Uterus (tissue), 4 donors: ENCODE data around the gene ZNF550. TPM values are rescaled to one million over a fixed set of nuclear protein-coding genes. Genes with fewer than 3 reads are reported as not detected.

ENCODE experiments used
- DNase-seq, 2 donors: peaks; one replicate each; pipeline ENCODE4 v3.0.0-alpha.2; 2019 to 2020
- H3K27ac ChIP-seq, 2 donors: fragments of 200-600 bp; sonication (generic); 1 replicate in 1 of 2; 2 replicates in 1 of 2; pipeline ENCODE4 v1.5.1; 2016 to 2018
- H3K27me3 ChIP-seq, 2 donors: fragments of 200-600 bp; sonication (generic); one replicate each; pipeline ENCODE4 v1.5.1; 2018 to 2019; ENCODE audit warnings: control low read depth in 1 of 2
- H3K36me3 ChIP-seq, 2 donors: fragments of 200-600 bp; sonication (generic); one replicate each; pipeline ENCODE4 v1.5.1; 2019; ENCODE audit warnings: control low read depth in 1 of 2
- H3K4me1 ChIP-seq, 2 donors: fragments of 200-600 bp; sonication (generic); one replicate each; pipeline ENCODE4 v1.5.1; 2018 to 2019; ENCODE audit warnings: control low read depth in 1 of 2
- H3K4me3 ChIP-seq, 2 donors: fragments of 200-600 bp; sonication (generic); 1 replicate in 1 of 2; 2 replicates in 1 of 2; pipeline ENCODE4 v1.5.1; 2018 to 2019; ENCODE audit warnings: mild to moderate bottlenecking in 1 of 2
- H3K9me3 ChIP-seq, 2 donors: fragments of 200-600 bp; sonication (generic); one replicate each; pipeline ENCODE4 v1.5.1; 2019; ENCODE audit warnings: control low read depth in 1 of 2
- POLR2A ChIP-seq, 2 donors: fragments of 450-650 bp; IDR thresholded peaks; one replicate each; pipeline ENCODE4 v1.6.1; 2016; ENCODE audit warnings: antibody characterized with exemption in 2 of 2, mild to moderate bottlenecking in 1 of 2, moderate library complexity in 1 of 2
- intact Hi-C: fragments of 100-400 bp; cut with DNase I; formaldehyde crosslinking; loops from one replicate; pipeline ENCODE4 v1.15.1; 2023; ENCODE audit warnings: low total_unique reads
- total RNA-seq, 4 donors: library from RNA; depleted of rRNA in 3 of 4; stranded (reverse); fragments of >200 nt in 3 of 4; gene quantifications; one replicate each; pipeline versions ENCODE4 v1.1.0 to v1.2.4, GENCODE V29; 2014 to 2023
- TF ChIP-seq, protein P1 (sequence below), 4 experiments: fragments of 200-600 bp in 2 of 4; fragments of 450-650 bp in 2 of 4; sonication (generic) in 2 of 4; IDR thresholded peaks; one replicate each; pipeline ENCODE4 v1.5.1; 2016 to 2019; ENCODE audit warnings: antibody characterized with exemption in 4 of 4, mild to moderate bottlenecking in 2 of 4, moderate library complexity in 1 of 4
- donor health status: DM: yes; HTN: yes; CAD: no.

ZNF550 gene
- total RNA-seq, 4 donors from 2014 or later = 4.4 to 25.6 (median 6.9) TPM

- Histone ChIP-seq H3K36me3 (no peaks in the 10 kb centered on the region), H3K4me3 (no peak overlapping the region), H3K4me1 (no peaks in the 10 kb centered on the region), H3K27ac (no peak overlapping the region), H3K27me3 (no peaks in the 10 kb centered on the region), H3K9me3 (peaks cover 0 to 69% of the 10 kb centered on the region in 2 donors)
- intact Hi-C loops = no loop called here
- TF ChIP-seq, protein P1, sequence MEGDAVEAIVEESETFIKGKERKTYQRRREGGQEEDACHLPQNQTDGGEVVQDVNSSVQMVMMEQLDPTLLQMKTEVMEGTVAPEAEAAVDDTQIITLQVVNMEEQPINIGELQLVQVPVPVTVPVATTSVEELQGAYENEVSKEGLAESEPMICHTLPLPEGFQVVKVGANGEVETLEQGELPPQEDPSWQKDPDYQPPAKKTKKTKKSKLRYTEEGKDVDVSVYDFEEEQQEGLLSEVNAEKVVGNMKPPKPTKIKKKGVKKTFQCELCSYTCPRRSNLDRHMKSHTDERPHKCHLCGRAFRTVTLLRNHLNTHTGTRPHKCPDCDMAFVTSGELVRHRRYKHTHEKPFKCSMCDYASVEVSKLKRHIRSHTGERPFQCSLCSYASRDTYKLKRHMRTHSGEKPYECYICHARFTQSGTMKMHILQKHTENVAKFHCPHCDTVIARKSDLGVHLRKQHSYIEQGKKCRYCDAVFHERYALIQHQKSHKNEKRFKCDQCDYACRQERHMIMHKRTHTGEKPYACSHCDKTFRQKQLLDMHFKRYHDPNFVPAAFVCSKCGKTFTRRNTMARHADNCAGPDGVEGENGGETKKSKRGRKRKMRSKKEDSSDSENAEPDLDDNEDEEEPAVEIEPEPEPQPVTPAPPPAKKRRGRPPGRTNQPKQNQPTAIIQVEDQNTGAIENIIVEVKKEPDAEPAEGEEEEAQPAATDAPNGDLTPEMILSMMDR (IDR thresholded peaks at IDR 0.05) = no peak
- TF ChIP-seq POLR2A (IDR thresholded peaks at IDR 0.05) = no peak
- DNase-seq = no peak
Measured at GRCh38 chr19:57572415-57572947, 12.8 kb upstream of the ZNF550 start.

DNA sequence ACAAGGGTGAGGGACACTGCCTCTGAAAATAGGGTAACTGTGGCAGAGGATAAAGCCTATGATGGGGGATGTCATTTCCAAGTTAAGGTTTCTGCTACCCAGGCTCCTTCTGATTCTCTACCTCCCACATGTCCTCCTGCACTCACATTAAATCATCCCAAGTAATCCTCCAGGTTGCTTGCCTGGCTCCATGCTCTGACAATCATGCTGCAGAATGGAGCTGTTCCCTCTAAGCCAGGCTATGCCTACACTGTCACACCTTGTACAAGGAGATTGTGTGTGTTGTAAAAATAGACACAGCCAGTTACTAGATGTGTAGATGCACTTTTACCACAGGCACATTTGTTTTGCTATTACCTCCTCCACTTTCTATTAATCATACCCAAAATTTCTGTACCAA, 11.0 kb upstream of the ZNF550 start:
- intact Hi-C loops = no loop called here
- no peak for TF ChIP-seq POLR2A (IDR thresholded peaks at IDR 0.05)
- TF ChIP-seq, protein P1 (IDR thresholded peaks at IDR 0.05) = no peak
- peaks cover 0 to 68% of the 10 kb centered on the region in 2 donors for H3K9me3 ChIP-seq

GRCh38 chr19:57566396-57567265, 7.0 kb upstream of the ZNF550 start:
- Histone ChIP-seq H3K4me3 (no peak overlapping the region), H3K9me3 (peaks cover 0 to 39% of the 10 kb centered on the region in 2 donors), H3K27ac (no peak overlapping the region), H3K36me3 (no peaks in the 10 kb centered on the region), H3K27me3 (no peaks in the 10 kb centered on the region), H3K4me1 (no peaks in the 10 kb centered on the region)
- no peak for TF ChIP-seq POLR2A (IDR thresholded peaks at IDR 0.05)
- TF ChIP-seq, protein P1 (IDR thresholded peaks at IDR 0.05) = no peak
- intact Hi-C loops = no loop called here
- DNase-seq = no peak

More for the DNA sequence above, 11.0 kb upstream of the ZNF550 start:
- no peak overlapping the region for H3K4me3 ChIP-seq
- no peak for DNase-seq
- H3K36me3 ChIP-seq = no peaks in the 10 kb centered on the region
- no peaks in the 10 kb centered on the region for H3K27me3 ChIP-seq
- H3K27ac ChIP-seq = no peak overlapping the region
- no peaks in the 10 kb centered on the region for H3K4me1 ChIP-seq

DNA sequence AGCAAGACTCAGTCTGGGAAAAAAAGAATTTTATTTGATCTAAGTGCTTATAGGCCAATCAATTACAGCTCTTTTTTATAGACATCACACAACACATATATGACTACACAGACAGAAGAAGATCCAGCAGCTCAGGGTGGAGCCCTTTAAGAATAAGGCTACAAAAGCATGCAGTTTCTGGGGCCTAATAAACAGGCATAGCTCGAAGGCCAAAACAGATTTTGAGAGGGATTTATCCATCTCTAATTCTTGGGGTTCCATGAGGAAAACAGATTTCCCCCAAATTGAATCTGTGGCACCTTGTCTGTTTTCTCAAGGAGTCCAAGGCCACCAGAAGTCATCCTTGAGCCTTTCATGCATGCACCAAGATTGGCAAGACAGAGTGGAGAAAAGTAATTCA, 3.9 kb upstream of the ZNF550 start:
- intact Hi-C loops = no loop called here
- no peak for DNase-seq
- Histone ChIP-seq H3K27me3 (no peaks in the 10 kb centered on the region), H3K9me3 (peaks cover 0 to 28% of the 10 kb centered on the region in 2 donors), H3K4me1 (no peaks in the 10 kb centered on the region), H3K27ac (no peak overlapping the region), H3K36me3 (no peaks in the 10 kb centered on the region), H3K4me3 (no peak overlapping the region)
- no peak for TF ChIP-seq POLR2A (IDR thresholded peaks at IDR 0.05)
- TF ChIP-seq, protein P1 (IDR thresholded peaks at IDR 0.05) = no peak

GRCh38 chr19:57560049-57560491, 407 bp upstream of the ZNF550 start:
- DNase-seq = peak in 1 of 2 donors; percentile 13
- peak overlapping the region; percentile 53 to 59 for H3K27ac ChIP-seq
- peaks cover 0 to 20% of the 10 kb centered on the region in 2 donors for H3K9me3 ChIP-seq

More at GRCh38 chr19:57560049-57560491, 407 bp upstream of the ZNF550 start:
- H3K36me3 ChIP-seq = no peaks in the 10 kb centered on the region
- intact Hi-C loops = no loop called here
- H3K27me3 ChIP-seq = no peaks in the 10 kb centered on the region
- H3K4me1 ChIP-seq = no peaks in the 10 kb centered on the region
- TF ChIP-seq, protein P1 (IDR thresholded peaks at IDR 0.05) = no peak
- TF ChIP-seq POLR2A (IDR thresholded peaks at IDR 0.05) = no peak
- H3K4me3 ChIP-seq = peak overlapping the region; percentile 63 to 95
